GM18505 (cell line): ENCODE measurements around the gene SMYD3.
"Not testable (repeated sequence)": the region's sequence is repeated elsewhere in the genome, so short reads cannot be mapped to it uniquely, and the experiment has no call there.

Experiments
- ATAC-seq: cut with Tn5 transposase; IDR thresholded peaks from one replicate; pipeline ENCODE4 v1.9.1; 2021; ENCODE audit not compliant: unreplicated experiment
- POLR2A ChIP-seq: IDR thresholded peaks from 4 replicates; pipeline ENCODE4 v1.6.1; 2011; ENCODE audit warnings: borderline replicate concordance; ENCODE audit not compliant: insufficient read depth, insufficient read length; ENCODE audit errors: extremely low read depth

SMYD3 gene

GRCh38 chr1:246041360-246041759, 465.7 kb downstream of the SMYD3 start:
- ATAC-seq = no peak
- no peak for TF ChIP-seq POLR2A

GRCh38 chr1:246040200-246040890, 466.7 kb downstream of the SMYD3 start:
- ATAC-seq = no peak
- TF ChIP-seq POLR2A = no peak

- ATAC-seq = no peak
- TF ChIP-seq POLR2A = no peak
Measured at GRCh38 chr1:246039584-246039983, 467.5 kb downstream of the SMYD3 start.

GRCh38 chr1:246037832-246038231, 469.2 kb downstream of the SMYD3 start:
- no peak for TF ChIP-seq POLR2A
- ATAC-seq = no peak

GRCh38 chr1:246036175-246036574, 470.9 kb downstream of the SMYD3 start:
- no peak for TF ChIP-seq POLR2A
- no peak for ATAC-seq

GRCh38 chr1:246035060-246035541, 472.0 kb downstream of the SMYD3 start:
- no peak for TF ChIP-seq POLR2A
- no peak for ATAC-seq

GRCh38 chr1:246034630-246035029, 472.4 kb downstream of the SMYD3 start:
- no peak for TF ChIP-seq POLR2A
- no peak for ATAC-seq

- no peak for ATAC-seq
- no peak for TF ChIP-seq POLR2A
Measured at GRCh38 chr1:246032984-246033383, 474.1 kb downstream of the SMYD3 start.

GRCh38 chr1:246032031-246032551, 475.0 kb downstream of the SMYD3 start:
- ATAC-seq = no peak

GRCh38 chr1:246029616-246030015, 477.5 kb downstream of the SMYD3 start:
- no peak for TF ChIP-seq POLR2A
- ATAC-seq = no peak

More at GRCh38 chr1:246032031-246032551, 475.0 kb downstream of the SMYD3 start:
- TF ChIP-seq POLR2A = no peak

GRCh38 chr1:246024118-246024517, 483.0 kb downstream of the SMYD3 start:
- not testable (repeated sequence) for ATAC-seq

GRCh38 chr1:246020211-246020954, 486.7 kb downstream of the SMYD3 start:
- peak; percentile 55 for ATAC-seq
- no peak for TF ChIP-seq POLR2A

GRCh38 chr1:246018146-246018545, 488.9 kb downstream of the SMYD3 start:
- no peak for ATAC-seq
- TF ChIP-seq POLR2A = no peak

GRCh38 chr1:246012341-246012740, 494.7 kb downstream of the SMYD3 start:
- ATAC-seq = no peak
- TF ChIP-seq POLR2A = no peak
